ENCODE measurements around the gene ATP8B4.

DNA sequence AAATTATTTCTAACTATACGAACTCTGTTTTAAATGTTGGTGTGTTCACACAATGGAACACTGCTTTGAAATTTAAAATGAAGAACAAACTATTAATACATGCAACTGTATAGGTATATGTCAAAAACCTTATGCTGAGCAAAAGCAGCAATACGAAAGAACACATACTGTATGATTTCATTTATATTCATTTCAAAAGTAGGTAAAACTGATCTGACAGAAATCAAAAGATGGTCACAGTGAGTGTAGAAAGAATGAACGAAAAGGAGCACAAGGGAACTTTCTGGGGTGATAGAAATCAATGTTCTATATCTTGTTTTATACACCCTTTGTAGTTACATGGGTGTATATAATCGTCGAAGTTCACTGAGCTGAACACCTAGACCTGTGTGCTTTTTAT, 12.6 kb downstream of the ATP8B4 start:
- TF ChIP-seq, protein P1, sequence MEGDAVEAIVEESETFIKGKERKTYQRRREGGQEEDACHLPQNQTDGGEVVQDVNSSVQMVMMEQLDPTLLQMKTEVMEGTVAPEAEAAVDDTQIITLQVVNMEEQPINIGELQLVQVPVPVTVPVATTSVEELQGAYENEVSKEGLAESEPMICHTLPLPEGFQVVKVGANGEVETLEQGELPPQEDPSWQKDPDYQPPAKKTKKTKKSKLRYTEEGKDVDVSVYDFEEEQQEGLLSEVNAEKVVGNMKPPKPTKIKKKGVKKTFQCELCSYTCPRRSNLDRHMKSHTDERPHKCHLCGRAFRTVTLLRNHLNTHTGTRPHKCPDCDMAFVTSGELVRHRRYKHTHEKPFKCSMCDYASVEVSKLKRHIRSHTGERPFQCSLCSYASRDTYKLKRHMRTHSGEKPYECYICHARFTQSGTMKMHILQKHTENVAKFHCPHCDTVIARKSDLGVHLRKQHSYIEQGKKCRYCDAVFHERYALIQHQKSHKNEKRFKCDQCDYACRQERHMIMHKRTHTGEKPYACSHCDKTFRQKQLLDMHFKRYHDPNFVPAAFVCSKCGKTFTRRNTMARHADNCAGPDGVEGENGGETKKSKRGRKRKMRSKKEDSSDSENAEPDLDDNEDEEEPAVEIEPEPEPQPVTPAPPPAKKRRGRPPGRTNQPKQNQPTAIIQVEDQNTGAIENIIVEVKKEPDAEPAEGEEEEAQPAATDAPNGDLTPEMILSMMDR (IDR thresholded peaks at IDR 0.05) = no peak
- TF ChIP-seq POLR2A (IDR thresholded peaks at IDR 0.05) = no peak

Data from right lobe of liver (tissue), 4 donors.